Astrocyte of the cerebellum (primary cell): ENCODE measurements around the gene IFFO2.

ENCODE experiments used
- DNase-seq: peaks from one replicate; pipeline ENCODE4 v3.0.0-alpha.2; 2011; ENCODE audit warnings: low read depth
- H3K4me3 ChIP-seq: 2 replicates; pipeline ENCODE4 v1.5.1; 2011; ENCODE audit warnings: mild to moderate bottlenecking, low read depth, low read length, moderate library complexity
- CTCF ChIP-seq: IDR thresholded peaks from 2 replicates; pipeline ENCODE4 v1.5.1; 2012; ENCODE audit warnings: low read length, low read depth, moderate library complexity, mild to moderate bottlenecking; ENCODE audit errors: missing control alignments
- in situ Hi-C: cut with HindIII; loops from 2 replicates; pipeline ENCODE4 v1.10.0; 2017; ENCODE audit warnings: low sequenced_read_pairs

The IFFO2 gene

GRCh38 chr1:18907917-18908845 is 48.3 kb downstream of the IFFO2 start:
- no peak for TF ChIP-seq CTCF
- H3K4me3 ChIP-seq: no peak overlapping the region
- DNase-seq: no peak
- in situ Hi-C loops: loop anchor here (10.0 kb wide), 1 partner anchor 187 kb away; no protein-coding TSS in a partner anchor

GRCh38 chr1:18907021-18907916 is 49.2 kb downstream of the IFFO2 start:
- peak; percentile 50 for DNase-seq
- H3K4me3 ChIP-seq: no peak overlapping the region
- TF ChIP-seq CTCF: peak; percentile 78
- in situ Hi-C loops: loop anchor here (10.0 kb wide), 1 partner anchor 188 kb away; no protein-coding TSS in a partner anchor

- no peak for DNase-seq
- no peak for TF ChIP-seq CTCF
- in situ Hi-C loops: loop anchor here (10.0 kb wide), 1 partner anchor 191 kb away; no protein-coding TSS in a partner anchor
- peak overlapping the region; percentile 71 for H3K4me3 ChIP-seq
Observed at GRCh38 chr1:18903291-18903756, 53.2 kb downstream of the IFFO2 start.

- DNase-seq: peak; percentile 97
- no peak for TF ChIP-seq CTCF
- H3K4me3 ChIP-seq: peak within 1 kb of the TSS; percentile 71
- in situ Hi-C loops: loop anchor here (10.0 kb wide), 1 partner anchor 192 kb away; no protein-coding TSS in a partner anchor
Observed at GRCh38 chr1:18902523-18903290, 53.8 kb downstream of the IFFO2 start, which contains the start of gene ALDH4A1. Gene ALDH4A1 (minus strand): TSS chr1:18902555. CDS start chr1:18902523, 32 bp downstream.

GRCh38 chr1:18901952-18902522 is 54.4 kb downstream of the IFFO2 start:
- DNase-seq: no peak

More at GRCh38 chr1:18901952-18902522, 54.4 kb downstream of the IFFO2 start:
- H3K4me3 ChIP-seq: peak overlapping the region; percentile 71
- in situ Hi-C loops: loop anchor here (10.0 kb wide), 1 partner anchor 193 kb away; no protein-coding TSS in a partner anchor
- TF ChIP-seq CTCF: no peak
